GM19025 (cell line): ENCODE data around the gene NAV3.
A peak's percentile ranks its signal among the peaks of the same experiment; 100 is the strongest.

ENCODE experiments used
- ATAC-seq: cut with Tn5 transposase; IDR thresholded peaks from one replicate; pipeline ENCODE4 v1.9.1; 2021; ENCODE audit warnings: mild to moderate bottlenecking, low read depth, moderate library complexity; ENCODE audit not compliant: unreplicated experiment

Gene NAV3

GRCh38 chr12:77830583-77831351 is at the start of gene NAV3:
TSS of gene NAV3 (plus strand) at chr12:77830894. CDS start at chr12:77831462, 568 bp downstream.
- no peak for ATAC-seq

- ATAC-seq, result no peak
Observed at GRCh38 chr12:77782034-77782433, 48.7 kb upstream of the NAV3 start.

DNA sequence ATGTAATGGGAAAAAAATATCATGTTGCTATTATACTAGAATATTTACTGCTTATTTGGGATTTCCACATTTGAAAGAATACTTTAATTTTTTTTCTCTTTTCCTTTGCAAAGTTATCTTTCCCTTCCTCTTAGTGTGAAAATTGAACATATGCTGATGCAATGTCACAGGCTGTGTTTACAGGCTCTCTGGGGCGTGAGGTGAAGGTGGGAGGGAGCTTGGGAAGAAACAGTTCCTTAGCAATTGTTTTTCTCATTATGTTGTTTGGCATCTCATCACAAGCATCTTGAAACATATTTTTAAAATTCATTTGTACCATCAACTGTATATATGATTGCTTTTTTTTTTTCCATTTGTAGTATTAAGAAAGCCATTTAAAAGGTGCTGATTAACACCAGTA is 47.9 kb upstream of the NAV3 start:
- ATAC-seq, result no peak

- ATAC-seq, result no peak
Observed at GRCh38 chr12:77785211-77785610, 45.5 kb upstream of the NAV3 start.

- ATAC-seq, result no peak
Observed at GRCh38 chr12:77786675-77787074, 44.0 kb upstream of the NAV3 start.

DNA sequence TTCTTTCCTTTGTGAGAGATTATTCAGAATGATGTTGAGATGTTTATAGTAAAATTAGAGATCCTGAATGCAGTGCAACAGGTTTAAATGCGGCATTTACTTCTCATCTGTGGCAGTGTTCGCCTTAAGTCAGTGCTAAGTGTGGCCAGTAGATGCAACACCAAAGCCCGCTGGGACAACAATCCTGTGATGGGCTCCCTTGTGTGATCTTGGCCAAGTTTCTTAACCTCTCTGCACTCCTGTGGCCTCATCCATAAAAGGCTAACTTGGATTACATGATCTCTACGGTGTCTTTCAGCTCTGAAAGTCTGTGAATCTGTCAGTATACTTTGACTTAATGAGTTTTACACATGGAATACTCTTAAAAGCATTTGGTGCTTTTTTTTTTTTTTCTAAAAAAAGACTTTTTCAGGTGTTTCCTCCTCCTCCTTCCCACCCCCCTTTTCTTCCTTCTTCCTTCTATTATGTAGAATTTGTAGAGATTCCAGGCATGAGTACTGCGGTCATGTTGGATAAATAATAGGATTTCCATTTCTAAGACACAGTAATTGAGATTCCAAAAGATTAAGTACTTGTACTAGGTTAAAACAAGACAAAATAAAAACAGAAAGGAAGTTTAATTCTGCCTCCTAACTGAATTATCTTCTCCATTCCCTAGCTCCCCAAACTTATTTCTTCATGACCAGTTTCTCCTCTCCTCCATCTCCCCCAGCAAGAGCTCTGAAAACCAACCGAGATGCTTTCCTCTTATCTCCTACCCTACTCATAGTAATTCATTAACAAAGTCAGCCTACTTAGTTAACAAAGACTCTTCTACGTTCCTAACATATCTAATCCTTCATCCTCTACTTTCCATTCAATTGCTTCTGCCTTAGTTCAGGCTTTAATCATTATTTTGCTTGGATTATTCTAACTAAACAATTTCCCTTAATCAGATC is 42.2 kb upstream of the NAV3 start:
- ATAC-seq, result no peak

DNA sequence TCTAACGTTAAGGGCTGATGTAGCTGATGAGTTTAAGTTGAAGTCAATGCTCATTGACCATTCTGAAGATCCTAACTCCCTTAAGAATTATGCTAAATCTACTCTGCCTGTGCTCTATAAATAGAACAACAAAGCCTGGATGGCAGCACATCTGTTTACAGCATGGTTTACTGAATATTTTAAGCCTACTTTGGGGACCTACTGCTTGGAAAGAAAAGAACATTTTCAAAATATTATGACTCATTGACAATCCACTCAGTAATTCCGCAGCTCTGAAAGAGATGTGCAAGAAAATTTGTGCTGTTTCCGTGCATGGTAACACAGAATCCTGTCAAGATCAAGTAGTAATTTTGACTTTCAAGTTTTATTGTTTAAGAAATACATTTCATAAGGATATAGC is 35.0 kb upstream of the NAV3 start:
- ATAC-seq, result no peak

GRCh38 chr12:77796775-77797174 is 33.9 kb upstream of the NAV3 start:
- ATAC-seq, result no peak

DNA sequence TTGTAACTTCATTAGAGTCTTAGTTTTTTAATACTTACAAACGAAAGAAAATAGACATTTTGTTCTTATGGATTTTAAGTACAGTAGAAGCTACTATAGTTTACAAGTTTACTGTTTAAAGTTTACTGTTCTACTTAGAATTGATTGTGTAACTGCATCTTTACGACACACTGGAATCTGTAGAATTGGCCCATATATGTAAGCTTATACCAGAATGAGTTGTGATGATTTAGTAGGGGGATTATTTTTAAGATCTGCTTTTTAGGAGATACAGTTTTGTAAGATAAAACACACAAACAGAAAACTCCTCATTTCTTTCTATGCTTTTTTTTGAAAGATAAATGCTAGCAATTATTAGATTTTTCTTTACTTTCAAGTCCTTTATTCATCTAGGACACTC is 30.2 kb upstream of the NAV3 start:
- ATAC-seq, result no peak

DNA sequence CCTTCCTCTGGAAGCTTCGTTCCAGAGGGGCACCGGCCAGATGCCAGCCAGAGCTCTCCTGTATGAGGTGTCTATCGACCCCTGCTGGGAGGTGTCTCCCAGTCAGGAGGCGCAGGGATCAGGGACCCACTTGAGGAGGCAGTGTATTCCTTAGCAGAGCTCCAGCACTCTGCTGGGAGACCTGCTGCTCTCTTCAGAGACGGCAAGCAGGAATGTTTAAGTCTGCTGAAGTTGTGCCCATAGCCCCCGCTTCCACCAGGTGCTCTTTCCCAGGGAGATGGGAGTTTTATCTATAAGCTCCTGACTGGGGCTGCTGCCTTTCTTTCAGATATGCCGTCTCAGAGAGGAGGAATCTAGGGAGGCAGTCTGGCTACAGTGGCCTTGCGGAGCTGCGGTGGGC is 22.2 kb upstream of the NAV3 start:
- ATAC-seq, result no peak

- ATAC-seq, result no peak
Observed at GRCh38 chr12:77813558-77813957, 17.1 kb upstream of the NAV3 start.

- ATAC-seq, result no peak
Observed at GRCh38 chr12:77814386-77814785, 16.3 kb upstream of the NAV3 start.

GRCh38 chr12:77816196-77816595 is 14.5 kb upstream of the NAV3 start:
- ATAC-seq, result peak; percentile 88

GRCh38 chr12:77817276-77817675 is 13.4 kb upstream of the NAV3 start:
- ATAC-seq, result no peak

DNA sequence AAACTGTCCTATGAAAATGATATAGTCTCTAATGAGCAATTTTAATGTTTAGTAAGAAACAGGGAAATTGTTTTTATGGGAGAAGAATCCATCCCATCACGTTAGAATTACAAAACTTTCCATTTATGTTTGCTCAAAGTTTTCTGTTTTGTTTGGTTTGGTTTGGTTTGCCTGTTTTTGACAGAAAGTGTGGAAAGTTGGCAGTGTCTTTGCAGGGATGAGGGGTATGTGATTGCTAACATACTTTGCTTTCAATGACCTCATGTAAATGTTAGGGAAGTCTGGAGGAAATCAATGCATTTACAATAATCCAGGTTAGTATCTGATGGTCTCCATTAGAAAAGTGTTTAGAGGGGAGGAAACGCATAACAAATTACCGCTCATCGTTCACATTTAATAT is 12.3 kb upstream of the NAV3 start:
- no peak for ATAC-seq

GRCh38 chr12:77821699-77822203 is 8.9 kb upstream of the NAV3 start:
- ATAC-seq, result no peak

GRCh38 chr12:77833329-77833728 is 2.6 kb downstream of the NAV3 start:
- ATAC-seq, result no peak

DNA sequence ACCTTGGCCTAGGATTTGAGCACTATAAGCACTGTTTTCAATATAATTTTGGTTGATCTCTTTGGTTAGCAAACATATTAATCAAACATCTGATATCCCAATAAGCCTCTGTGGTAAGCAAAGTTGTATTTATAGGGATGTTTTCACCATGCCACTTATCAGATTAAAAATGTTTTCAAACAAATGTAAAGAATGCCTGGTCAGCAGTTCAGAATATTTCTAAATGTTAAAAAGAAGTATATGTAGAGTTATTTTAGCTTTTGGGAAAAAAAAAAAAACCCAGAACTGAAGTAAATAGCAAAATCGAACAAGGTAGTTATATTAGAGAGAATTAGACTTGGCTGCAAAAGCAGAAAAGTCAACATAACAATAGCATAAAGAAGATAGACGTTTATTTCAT is 3.9 kb downstream of the NAV3 start:
- no peak for ATAC-seq

DNA sequence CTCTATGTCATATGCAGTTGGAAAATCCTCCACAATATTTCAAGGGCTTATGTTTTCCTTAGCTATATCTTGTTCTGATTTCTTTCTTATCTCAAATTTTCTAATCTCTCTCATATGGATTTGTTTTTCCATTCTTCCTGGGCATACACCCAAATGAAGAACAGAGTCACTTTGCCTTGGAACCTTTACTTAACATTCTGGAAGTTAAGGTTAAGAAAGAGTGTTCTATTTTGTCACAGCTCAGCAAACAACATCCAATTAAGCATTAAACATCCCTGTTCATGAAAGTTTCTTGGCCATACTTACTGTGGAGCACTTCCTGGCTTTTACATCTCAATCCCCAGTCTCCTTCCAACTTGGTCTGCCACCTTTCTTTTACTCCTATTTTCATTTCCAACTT is 5.3 kb downstream of the NAV3 start:
- ATAC-seq, result no peak

GRCh38 chr12:77837876-77838291 is 7.2 kb downstream of the NAV3 start:
- ATAC-seq, result no peak

- no peak for ATAC-seq
Observed at GRCh38 chr12:77841521-77841920, 10.8 kb downstream of the NAV3 start.
